ENCODE results near the gene PACRG. TPM values are rescaled to one million over a fixed set of nuclear protein-coding genes. Genes with fewer than 3 reads are reported as not detected.

The PACRG gene
- total RNA-seq, 1 donor from 2014 or later: not detected

DNA sequence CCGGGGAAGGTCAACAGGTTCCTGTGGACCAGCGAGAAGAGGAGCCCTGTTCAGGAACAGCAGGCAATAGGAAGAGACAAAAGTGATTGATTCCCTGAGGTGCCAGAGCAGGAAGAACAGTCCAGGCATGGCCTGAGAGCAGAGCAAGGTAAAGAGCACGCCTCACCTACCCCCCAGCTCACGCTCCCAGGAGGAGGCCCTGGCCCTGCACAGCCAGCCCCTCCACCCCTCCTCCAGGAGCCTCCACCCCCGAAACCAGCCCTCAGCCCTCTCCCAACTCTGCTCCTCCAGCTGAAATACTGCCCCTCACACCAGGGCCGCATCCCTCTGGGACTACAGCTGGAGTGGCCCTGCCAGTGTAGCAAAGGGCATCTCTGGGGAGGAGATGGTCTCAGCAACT lies 504.9 kb downstream of the PACRG start:
- no peak for DNase-seq (ENCODE audit: low spot score)

DNA sequence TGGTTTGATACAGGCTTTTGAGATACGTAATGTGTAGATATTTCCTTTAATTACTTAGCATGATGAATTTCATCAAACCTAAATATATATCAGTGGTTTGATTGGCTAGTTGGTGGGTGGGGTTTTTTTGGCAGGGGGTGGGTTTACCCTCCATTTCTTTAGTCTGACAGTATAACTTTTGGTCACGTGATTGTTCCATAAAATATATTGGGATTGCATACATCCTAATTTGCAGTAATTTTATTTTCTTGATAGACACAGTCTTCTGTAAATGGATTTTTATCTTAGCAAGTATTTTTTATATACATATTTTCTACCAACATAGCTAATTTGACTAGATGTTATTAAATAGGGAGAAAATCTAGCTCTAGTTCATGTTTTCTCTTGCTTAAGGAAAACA lies 509.3 kb downstream of the PACRG start:
- no peak overlapping the region for H3K4me3 Mint-ChIP-seq (ENCODE audit: low read depth)
- H3K27ac Mint-ChIP-seq: no peak overlapping the region
- H3K4me1 Mint-ChIP-seq (ENCODE audit: low read depth): no peaks in the 10 kb centered on the region
- no peaks in the 10 kb centered on the region for H3K27me3 Mint-ChIP-seq (ENCODE audit: low read depth)
- DNase-seq (ENCODE audit: low spot score): no peak
- no peaks in the 10 kb centered on the region for H3K9me3 Mint-ChIP-seq
- intact Hi-C loops (cut with micrococcal nuclease): no loop called here
- H3K36me3 Mint-ChIP-seq (ENCODE audit: low read depth): no peaks in the 10 kb centered on the region

More for the DNA sequence above, 504.9 kb downstream of the PACRG start:
- intact Hi-C loops (cut with micrococcal nuclease): no loop called here
- H3K9me3 Mint-ChIP-seq: no peaks in the 10 kb centered on the region
- no peaks in the 10 kb centered on the region for H3K36me3 Mint-ChIP-seq (ENCODE audit: low read depth)
- no peaks in the 10 kb centered on the region for H3K27me3 Mint-ChIP-seq (ENCODE audit: low read depth)
- no peak overlapping the region for H3K4me3 Mint-ChIP-seq (ENCODE audit: low read depth)
- H3K4me1 Mint-ChIP-seq (ENCODE audit: low read depth): no peaks in the 10 kb centered on the region
- no peak overlapping the region for H3K27ac Mint-ChIP-seq

DNA sequence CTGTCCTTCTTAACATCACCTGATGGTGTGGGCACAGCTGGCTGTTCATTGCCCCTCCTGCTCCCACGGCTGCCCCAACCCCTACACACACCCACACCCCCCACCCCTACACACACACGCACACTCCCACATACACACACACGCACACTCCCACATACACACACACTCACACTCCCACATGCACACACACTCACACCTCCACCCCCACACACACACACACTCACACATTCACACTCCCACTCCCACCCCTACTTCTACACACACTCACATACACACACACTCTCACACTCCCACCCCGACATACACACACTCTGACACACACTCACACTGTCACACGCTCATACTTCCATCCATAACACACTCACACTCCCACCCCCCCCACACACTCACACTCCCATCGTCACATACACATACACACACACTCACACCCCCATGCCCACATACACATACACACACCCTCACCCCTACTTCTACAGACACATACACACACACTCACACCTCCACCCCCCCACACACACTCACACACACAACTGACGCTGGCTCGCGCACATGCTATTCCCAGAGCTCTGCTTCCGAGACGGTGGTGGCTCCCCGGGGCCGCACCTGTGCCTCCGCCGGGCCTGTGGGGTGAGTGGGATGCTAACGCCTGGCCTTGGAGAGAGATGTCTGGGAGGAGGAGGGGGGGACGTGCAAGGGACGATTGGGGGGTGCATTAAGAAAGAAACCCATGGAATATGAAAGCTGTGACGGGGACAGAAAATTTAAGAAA lies 512.0 kb downstream of the PACRG start:
- H3K4me1 Mint-ChIP-seq (ENCODE audit: low read depth): no peaks in the 10 kb centered on the region
- H3K27me3 Mint-ChIP-seq (ENCODE audit: low read depth): no peaks in the 10 kb centered on the region
- no peak overlapping the region for H3K27ac Mint-ChIP-seq
- H3K4me3 Mint-ChIP-seq (ENCODE audit: low read depth): no peak overlapping the region
- intact Hi-C loops (cut with micrococcal nuclease): no loop called here
- no peak for DNase-seq (ENCODE audit: low spot score)
- no peaks in the 10 kb centered on the region for H3K9me3 Mint-ChIP-seq
- no peaks in the 10 kb centered on the region for H3K36me3 Mint-ChIP-seq (ENCODE audit: low read depth)

DNA sequence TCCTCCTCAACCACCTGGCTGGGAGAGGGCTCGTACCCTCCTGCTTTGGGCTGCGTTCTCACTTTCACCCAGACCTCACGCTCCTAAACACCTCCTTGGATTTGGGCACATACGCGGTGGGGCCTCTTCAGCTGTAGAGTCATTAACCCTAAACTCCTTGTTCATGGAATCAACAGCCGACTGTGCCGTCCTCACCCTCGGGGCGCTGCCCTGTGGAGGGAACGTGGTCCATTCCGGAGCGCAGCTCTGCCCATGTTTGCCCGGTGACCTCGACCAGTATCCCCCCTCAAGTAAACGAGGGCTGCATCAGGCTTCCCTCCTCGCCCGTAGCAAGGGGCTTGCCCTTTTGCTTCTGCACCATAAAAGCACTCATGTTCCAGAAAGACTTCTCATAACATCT lies 512.8 kb downstream of the PACRG start:
- Mint-ChIP-seq H3K4me1 (ENCODE audit: low read depth) (no peaks in the 10 kb centered on the region), H3K9me3 (no peaks in the 10 kb centered on the region), H3K27ac (no peak overlapping the region), H3K36me3 (ENCODE audit: low read depth) (no peaks in the 10 kb centered on the region), H3K27me3 (ENCODE audit: low read depth) (no peaks in the 10 kb centered on the region), H3K4me3 (ENCODE audit: low read depth) (no peak overlapping the region)
- intact Hi-C loops (cut with micrococcal nuclease): no loop called here
- DNase-seq (ENCODE audit: low spot score): no peak

DNA sequence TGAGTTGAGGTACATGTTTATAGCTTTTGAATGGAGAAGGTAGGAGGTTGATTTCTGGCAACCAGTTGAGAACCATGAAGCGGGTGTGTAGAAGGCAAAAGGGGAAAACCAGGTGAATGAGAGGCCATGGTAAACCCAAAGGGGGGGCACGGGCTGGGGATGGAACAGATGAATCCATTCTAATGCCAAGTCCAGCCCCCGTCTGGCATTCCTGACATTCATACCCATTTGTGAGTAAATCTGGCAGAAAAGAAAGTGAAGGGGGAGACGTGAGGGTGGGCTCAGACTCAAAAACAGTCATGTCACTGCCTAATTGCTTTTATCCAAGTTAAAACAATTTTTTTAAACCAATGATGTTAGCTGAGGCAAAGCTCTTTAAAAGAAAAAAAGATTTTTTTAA lies 513.9 kb downstream of the PACRG start:
- Mint-ChIP-seq H3K27ac (no peak overlapping the region), H3K27me3 (ENCODE audit: low read depth) (no peaks in the 10 kb centered on the region), H3K4me3 (ENCODE audit: low read depth) (no peak overlapping the region), H3K4me1 (ENCODE audit: low read depth) (no peaks in the 10 kb centered on the region), H3K9me3 (no peaks in the 10 kb centered on the region), H3K36me3 (ENCODE audit: low read depth) (no peaks in the 10 kb centered on the region)
- no peak for DNase-seq (ENCODE audit: low spot score)
- intact Hi-C loops (cut with micrococcal nuclease): no loop called here

DNA sequence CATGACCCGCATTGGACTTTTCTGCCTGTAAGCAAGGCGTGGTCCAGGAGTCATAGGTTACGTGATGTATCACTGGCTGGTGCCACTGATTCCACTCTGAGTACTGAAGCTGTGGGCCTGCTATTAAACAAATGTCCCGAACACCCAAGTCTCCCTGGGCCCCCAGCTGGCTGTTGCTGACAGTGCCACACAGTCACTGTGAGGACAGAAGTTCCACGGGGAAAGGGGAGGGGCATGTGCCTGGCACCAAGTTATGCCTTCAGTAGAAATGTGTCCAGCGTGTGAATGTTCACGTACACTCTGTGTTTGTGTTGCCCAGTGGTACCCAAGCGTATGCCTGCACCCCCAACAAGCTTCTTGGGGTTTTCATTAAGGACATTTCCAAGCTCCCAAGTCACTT lies 515.3 kb downstream of the PACRG start:
- Mint-ChIP-seq H3K4me1 (ENCODE audit: low read depth) (no peaks in the 10 kb centered on the region), H3K4me3 (ENCODE audit: low read depth) (no peak overlapping the region)

DNA sequence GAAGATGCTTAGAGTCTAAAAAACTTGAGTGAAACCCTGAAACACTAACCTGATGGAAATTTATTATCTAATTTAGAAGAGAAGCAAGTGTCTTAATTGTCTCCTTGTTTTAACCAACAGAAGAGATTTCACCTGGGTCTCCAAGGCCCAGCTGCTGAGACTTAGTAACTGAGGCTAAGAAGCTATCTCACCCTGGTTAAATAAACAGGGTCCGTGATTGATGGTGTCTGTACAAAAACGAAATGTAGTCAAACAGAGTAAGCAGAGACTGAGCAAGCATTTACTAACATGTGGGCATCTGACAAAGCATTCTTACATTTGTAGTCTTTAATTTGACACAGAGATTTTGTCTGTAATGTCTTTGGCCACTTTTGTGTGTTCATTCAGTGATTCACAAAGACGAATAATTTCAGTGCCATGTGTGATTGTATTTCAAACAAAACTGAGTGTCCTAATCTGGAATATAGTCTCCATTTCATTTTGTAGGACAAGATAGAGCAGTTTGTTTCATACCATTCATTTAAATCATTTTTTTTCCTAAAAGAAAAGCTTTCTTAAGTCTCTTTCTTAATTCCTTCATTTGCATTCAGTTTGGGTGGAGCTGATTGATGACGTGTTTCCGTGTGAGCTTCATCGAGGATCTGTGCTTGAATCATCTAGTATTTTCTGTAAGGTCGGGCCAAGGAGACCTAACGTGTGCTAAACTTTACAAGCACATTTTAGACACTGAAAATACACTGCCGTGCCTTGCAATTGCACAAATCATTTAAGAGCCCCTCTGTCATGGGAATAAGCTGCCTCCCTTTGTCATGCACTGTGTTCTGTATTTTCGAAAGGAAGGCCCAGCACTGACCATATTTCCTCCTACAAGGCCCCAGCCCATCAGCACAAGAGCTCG lies 516.2 kb downstream of the PACRG start:
- no peak overlapping the region for H3K4me3 Mint-ChIP-seq (ENCODE audit: low read depth)
- H3K27me3 Mint-ChIP-seq (ENCODE audit: low read depth): no peaks in the 10 kb centered on the region
- DNase-seq (ENCODE audit: low spot score): no peak
- H3K9me3 Mint-ChIP-seq: no peaks in the 10 kb centered on the region
- no peak overlapping the region for H3K27ac Mint-ChIP-seq
- H3K36me3 Mint-ChIP-seq (ENCODE audit: low read depth): no peaks in the 10 kb centered on the region
- intact Hi-C loops (cut with micrococcal nuclease): no loop called here
- H3K4me1 Mint-ChIP-seq (ENCODE audit: low read depth): no peaks in the 10 kb centered on the region

More for the DNA sequence above, 515.3 kb downstream of the PACRG start:
- intact Hi-C loops (cut with micrococcal nuclease): no loop called here
- H3K9me3 Mint-ChIP-seq: no peaks in the 10 kb centered on the region
- DNase-seq (ENCODE audit: low spot score): no peak
- H3K36me3 Mint-ChIP-seq (ENCODE audit: low read depth): no peaks in the 10 kb centered on the region
- H3K27me3 Mint-ChIP-seq (ENCODE audit: low read depth): no peaks in the 10 kb centered on the region
- H3K27ac Mint-ChIP-seq: no peak overlapping the region

DNA sequence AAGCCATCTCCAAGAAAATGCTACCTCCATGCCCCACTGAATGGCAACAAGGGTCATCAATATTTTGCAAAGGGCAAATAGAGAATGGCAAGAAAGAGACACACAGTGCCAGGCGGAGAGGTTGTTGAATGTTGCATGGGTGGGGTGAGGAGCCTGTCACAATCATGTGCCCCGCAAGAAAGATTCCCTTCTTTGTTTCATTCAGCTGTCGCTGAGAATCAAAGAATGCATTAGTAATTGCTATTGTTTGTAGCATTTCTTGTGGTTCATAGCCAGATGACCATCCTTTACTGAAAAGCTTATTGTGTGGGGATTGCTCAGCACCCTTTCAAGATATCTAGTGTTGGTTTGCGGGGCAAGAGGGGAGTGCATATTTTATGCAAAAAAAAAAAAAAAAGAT lies 520.3 kb downstream of the PACRG start:
- intact Hi-C loops (cut with micrococcal nuclease): no loop called here
- H3K4me1 Mint-ChIP-seq (ENCODE audit: low read depth): no peaks in the 10 kb centered on the region
- no peak overlapping the region for H3K27ac Mint-ChIP-seq
- H3K36me3 Mint-ChIP-seq (ENCODE audit: low read depth): no peaks in the 10 kb centered on the region
- H3K4me3 Mint-ChIP-seq (ENCODE audit: low read depth): no peak overlapping the region
- H3K27me3 Mint-ChIP-seq (ENCODE audit: low read depth): no peaks in the 10 kb centered on the region
- no peak for DNase-seq (ENCODE audit: low spot score)
- no peaks in the 10 kb centered on the region for H3K9me3 Mint-ChIP-seq

DNA sequence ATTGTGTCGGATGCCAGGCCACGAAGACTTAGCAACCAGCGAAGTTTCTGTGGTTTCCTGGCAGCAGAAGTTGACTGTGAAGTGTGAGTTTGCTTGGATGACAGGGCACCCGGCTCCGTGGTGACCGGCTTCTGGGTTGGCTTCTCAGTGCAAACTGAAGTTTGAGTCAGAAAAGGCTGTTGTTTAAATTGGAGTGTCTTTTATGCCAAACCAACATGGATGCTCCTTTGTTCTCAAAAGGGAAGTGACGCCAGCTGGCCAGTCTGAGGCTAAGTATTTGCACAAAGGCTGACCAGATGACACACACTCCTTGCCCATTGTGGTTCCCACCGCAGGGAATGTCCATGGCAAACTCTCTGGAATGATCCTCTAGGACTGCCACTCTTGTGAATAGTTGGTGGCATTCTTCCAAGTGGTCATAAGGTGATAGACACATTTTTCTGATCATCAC lies 521.9 kb downstream of the PACRG start:
- Mint-ChIP-seq H3K27ac (no peak overlapping the region), H3K9me3 (no peaks in the 10 kb centered on the region), H3K36me3 (ENCODE audit: low read depth) (no peaks in the 10 kb centered on the region), H3K4me1 (ENCODE audit: low read depth) (no peaks in the 10 kb centered on the region), H3K27me3 (ENCODE audit: low read depth) (no peaks in the 10 kb centered on the region), H3K4me3 (ENCODE audit: low read depth) (no peak overlapping the region)
- intact Hi-C loops (cut with micrococcal nuclease): no loop called here
- DNase-seq (ENCODE audit: low spot score): no peak

DNA sequence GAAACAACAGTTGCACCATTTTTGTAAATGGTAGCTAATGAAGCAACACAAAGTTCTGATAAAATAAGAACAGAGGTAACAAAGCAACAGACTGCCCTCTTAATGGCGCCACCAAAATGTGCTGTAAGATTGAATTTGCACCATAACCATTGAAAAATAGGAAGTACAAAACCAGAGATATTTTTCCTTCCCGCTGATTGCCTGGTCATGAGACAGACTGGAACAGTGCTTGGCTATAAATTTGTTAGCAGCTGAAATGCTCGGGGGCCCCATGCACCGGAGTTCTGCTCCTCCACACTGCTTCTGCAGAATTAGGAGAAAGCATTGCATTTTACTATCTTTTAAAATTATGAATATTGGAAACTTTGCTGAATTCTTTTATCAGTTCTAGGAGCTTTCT lies 522.3 kb downstream of the PACRG start:
- H3K4me1 Mint-ChIP-seq (ENCODE audit: low read depth): no peaks in the 10 kb centered on the region
- no peak overlapping the region for H3K4me3 Mint-ChIP-seq (ENCODE audit: low read depth)
- no peaks in the 10 kb centered on the region for H3K36me3 Mint-ChIP-seq (ENCODE audit: low read depth)

DNA sequence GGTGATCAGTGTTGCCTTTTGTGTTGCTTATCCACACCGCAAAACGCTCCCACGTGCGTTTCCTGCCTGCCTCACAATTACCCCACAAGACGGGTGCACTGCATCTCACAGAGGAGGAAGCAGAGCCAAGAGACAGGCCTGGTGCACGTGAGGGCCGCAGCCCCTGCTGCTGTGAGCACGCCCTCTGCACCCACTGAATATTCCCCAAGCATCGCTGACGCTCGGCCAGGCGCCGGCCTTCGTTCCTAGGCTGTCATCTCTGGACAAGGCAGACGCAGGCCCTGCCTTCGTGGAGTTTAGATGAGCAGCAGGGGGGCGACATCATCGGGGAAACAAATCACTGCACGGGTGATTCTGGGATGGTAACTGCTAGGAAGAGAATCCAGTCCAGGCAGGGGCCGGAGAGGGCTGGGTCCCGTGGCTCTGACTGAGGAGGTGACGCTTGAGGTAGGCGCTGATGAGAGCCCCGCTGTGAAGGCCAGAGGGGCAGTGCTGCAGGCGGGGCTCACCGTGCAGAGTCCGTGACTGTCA lies 524.4 kb downstream of the PACRG start:
- Mint-ChIP-seq H3K4me3 (ENCODE audit: low read depth) (no peak overlapping the region), H3K9me3 (no peaks in the 10 kb centered on the region), H3K36me3 (ENCODE audit: low read depth) (no peaks in the 10 kb centered on the region), H3K4me1 (ENCODE audit: low read depth) (no peaks in the 10 kb centered on the region), H3K27me3 (ENCODE audit: low read depth) (no peaks in the 10 kb centered on the region), H3K27ac (no peak overlapping the region)
- intact Hi-C loops (cut with micrococcal nuclease): no loop called here
- no peak for DNase-seq (ENCODE audit: low spot score)

More for the DNA sequence above, 522.3 kb downstream of the PACRG start:
- Mint-ChIP-seq H3K9me3 (no peaks in the 10 kb centered on the region), H3K27ac (no peak overlapping the region), H3K27me3 (ENCODE audit: low read depth) (no peaks in the 10 kb centered on the region)
- intact Hi-C loops (cut with micrococcal nuclease): no loop called here
- DNase-seq (ENCODE audit: low spot score): no peak

DNA sequence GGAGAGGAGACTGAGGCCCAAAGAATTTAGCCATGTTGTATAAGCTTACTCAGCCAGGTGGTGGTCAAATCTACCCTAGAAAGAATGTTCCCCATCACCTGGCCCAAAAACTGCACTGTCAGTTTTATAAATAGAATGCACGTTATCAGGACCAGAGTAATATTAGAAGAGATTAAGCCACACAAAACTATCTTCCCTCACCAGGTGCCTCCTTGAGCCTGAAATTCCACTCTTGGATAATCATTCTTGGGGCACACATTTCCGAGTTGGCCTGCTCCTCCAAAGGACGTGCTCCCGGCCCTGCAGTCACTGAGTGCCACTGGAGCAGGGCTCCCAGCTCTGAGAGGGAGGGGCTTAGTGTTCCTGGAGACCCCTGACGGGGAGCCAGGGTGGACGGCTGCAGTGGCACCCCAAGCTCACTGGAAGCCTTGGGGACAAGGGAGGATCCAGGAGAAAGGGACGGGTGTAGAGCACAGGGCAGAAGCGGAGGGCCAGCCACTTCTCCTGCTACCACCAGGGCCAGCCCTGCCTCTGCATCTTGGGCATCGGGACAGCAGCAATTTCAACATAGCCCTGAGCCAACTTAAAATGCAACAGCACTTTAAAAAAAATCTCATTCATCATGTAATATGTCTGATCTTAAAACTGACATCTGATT lies 525.9 kb downstream of the PACRG start:
- no peaks in the 10 kb centered on the region for H3K36me3 Mint-ChIP-seq (ENCODE audit: low read depth)
- intact Hi-C loops (cut with micrococcal nuclease): no loop called here
- H3K9me3 Mint-ChIP-seq: no peaks in the 10 kb centered on the region
- no peak for DNase-seq (ENCODE audit: low spot score)
- no peaks in the 10 kb centered on the region for H3K4me1 Mint-ChIP-seq (ENCODE audit: low read depth)
- no peak overlapping the region for H3K27ac Mint-ChIP-seq
- H3K27me3 Mint-ChIP-seq (ENCODE audit: low read depth): no peaks in the 10 kb centered on the region
- no peak overlapping the region for H3K4me3 Mint-ChIP-seq (ENCODE audit: low read depth)

Measured in activated T-helper 2 cell treated with anti-CD3 and anti-CD28 coated beads, Interferon-gamma antibody, Interleukin-2, Interleukin-4, amounts not matched to agents 10 μg/mL and 5 μg/mL and 100 μg/mL, durations not matched to agents 14 hours and 24 hours and 36 hours (primary cell).